Germinal center (tissue), 1 donor: ENCODE measurements around the gene SCRT2.
"Not testable (repeated sequence)": the region's sequence is repeated elsewhere in the genome, so short reads cannot be mapped to it uniquely, and the experiment has no call there.

ENCODE experiments used
- DNase-seq: peaks from one replicate; pipeline ENCODE4 v3.0.0; 2012; ENCODE audit warnings: mixed read lengths, low spot score

SCRT2 gene

GRCh38 chr20:653110-653589 is 22.5 kb downstream of the SCRT2 start, which contains the start of gene SRXN1:
Gene SRXN1 (minus strand): TSS chr20:653200. CDS start chr20:653185, 15 bp downstream.
- DNase-seq = peak; percentile 78

DNA sequence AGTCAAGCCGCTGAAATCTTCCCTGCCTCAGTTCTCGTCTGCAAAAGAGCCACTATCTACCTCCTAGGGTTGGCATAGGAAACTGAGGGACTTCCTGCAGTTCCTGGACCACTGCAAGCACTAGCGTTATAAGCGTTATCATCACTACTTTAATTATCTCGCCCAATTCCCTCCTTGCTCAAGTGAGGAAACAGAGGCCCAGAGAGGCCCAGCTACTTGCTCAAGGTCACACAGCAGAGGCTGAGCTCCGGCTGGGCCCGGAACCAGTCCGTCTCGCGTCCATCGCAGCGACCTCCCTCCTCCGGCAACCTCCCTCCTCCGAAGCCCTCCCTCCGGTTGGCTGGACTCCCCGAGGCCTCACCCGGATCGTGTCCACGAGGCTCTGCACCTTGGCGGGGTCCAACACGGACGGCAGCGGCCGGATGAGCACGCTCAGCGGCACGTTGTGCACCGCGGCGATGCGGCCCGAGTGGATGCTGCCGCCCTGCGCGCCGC is 22.9 kb downstream of the SCRT2 start:
- DNase-seq = no peak

DNA sequence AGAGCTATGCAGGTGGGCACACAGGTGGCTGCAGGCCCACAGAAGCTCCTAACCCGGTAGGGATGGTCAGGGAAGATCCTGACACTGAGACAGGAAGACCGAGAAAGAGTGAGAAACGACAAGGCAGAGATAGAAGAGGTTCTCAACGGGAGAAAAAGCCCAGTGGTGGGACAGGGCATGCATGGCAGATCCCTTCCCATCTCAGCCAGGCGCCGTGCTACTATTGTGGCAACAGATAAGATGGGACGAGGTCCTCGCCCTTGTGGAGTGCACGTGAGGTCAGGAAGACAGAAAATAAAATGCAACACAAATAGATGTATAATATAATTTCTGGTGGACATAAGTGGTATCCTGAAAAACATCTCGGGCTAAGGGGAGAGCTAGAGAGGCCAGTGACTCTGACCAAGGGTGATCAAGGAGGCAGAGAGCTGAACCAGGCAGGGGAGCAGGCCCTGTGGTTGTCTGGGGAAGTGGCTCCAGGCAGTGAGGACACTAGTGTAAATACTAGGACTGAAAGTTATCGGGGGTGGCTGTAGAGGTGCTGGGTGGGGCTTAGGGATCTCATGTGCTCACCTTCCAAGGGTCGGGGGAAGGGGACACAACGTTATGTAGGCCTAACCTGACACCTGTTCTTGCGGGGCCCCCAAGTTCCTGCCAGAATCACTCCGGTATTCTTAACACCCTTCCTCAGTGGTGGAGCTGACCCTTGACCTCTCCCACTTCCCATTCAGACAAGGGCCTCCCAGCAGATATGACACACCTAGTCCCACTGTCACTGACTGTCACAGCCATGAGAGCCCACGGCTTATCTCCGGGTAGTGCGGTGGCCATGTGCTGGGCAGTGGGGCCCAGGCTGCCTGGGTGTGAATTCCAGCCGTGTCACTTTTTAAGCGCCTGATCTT is 23.6 kb downstream of the SCRT2 start:
- no peak for DNase-seq

DNA sequence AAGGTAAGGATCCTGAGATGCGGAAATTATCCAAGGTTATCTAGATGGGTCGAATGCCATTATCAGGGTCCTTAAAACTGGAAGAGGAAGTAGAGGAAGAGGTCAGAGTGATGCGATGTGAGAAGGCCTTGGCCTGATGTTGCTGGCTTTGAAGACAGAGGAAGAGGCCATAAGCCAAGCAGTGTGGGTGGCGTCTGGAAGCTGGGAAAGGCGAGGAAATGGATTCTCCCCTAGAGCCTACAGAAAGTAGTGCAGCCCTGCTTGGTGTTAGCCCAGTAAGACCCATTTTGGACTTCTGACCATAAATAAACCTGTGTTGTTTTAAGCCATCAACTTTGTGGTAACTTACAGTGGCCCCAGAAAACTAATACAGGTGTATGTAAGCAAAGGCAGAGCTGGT is 24.6 kb downstream of the SCRT2 start:
- DNase-seq = no peak

DNA sequence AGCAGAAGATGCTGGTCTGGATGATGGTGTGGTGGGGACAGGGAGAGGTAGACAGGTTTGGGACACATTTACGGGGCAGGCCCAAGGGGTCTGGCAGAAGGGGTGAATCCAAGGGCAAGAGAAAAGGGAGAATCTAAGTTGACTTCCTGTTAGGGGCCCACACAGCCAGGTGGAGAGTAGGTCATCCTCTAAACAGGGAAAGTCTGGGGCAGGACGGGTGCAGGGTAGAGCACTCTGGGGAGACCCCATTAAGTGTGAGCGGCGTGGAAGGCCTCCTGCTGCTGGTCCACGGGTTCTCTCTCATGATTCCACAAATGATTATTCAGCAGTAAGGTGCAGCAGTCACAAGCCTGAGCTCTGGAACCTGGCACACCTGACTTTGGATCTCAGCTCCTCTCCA is 25.3 kb downstream of the SCRT2 start:
- no peak for DNase-seq

- DNase-seq = no peak
Measured at GRCh38 chr20:647479-648019, 28.1 kb downstream of the SCRT2 start.

- no peak for DNase-seq
Measured at GRCh38 chr20:646868-647233, 28.8 kb downstream of the SCRT2 start.

DNA sequence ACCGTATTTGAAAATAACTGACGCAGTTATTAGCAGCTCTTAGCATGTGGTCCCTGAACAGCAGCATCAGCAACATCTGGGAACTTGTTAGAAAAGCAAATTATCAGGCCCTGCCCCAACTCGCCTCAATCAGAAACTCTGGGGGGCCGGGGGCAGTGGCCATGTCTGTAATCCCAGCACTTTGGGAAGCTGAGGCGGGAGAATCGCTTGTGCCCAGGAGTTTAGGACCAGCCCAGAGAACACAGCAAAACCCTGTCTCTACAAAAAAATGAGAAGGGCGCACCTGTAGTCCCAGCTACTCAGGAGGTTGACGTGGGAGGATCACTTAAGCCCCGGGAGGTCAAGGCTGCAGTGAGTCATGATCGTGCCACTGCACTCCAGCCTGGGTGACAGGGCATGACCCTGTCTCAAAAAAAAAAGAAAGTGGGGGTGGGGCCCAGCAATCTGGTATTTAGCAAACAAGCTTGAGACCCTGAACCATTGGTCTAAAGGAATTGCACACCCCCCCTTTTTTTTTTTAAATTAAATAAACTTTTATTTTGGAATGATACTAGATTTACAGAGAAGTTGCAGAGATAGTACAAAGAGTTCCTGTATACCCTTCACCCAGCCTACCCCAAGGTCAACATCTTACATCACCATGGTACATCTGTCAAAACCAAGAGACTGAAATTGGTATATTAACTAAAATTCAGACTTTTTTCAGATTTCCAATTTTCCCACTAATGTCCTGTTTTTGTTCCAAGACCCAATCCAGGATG is 29.3 kb downstream of the SCRT2 start:
- DNase-seq = no peak

- peak; percentile 87 for DNase-seq
Measured at GRCh38 chr20:645318-646106, 30.1 kb downstream of the SCRT2 start.

DNA sequence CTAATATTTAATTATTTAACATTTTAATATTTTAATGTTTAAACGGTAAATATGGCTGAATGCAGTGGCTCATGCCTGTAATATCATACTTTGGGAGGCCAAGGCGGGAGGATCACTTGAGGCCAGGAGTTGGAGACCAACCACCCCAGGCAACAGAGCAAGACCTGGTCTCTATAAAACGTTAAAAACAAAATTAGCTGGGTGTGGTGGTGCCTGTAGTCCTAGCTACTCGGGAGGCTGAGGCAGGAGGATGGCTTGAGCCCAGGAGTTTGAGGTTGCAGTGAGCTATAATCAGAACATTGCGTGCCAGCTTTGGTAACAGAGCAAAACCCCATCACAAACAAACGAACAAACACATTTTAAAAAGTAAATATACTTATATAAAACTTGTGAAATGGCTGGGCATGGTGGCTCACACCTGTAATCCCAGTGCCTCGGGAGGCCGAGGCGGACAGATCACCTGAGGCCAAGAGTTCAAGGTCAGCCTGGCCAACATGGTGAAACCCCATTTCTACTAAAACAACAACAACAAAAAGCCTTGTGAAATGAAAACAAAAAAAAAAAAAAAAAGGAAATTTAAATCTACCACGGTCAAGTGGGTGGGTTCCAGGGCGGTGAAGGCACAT is 30.8 kb downstream of the SCRT2 start:
- DNase-seq = no peak

- DNase-seq = no peak
Measured at GRCh38 chr20:642398-643174, 33.0 kb downstream of the SCRT2 start.

GRCh38 chr20:642013-642397 is 33.6 kb downstream of the SCRT2 start:
- not testable (repeated sequence) for DNase-seq

- no peak for DNase-seq
Measured at GRCh38 chr20:641516-641875, 34.1 kb downstream of the SCRT2 start.

- no peak for DNase-seq
Measured at GRCh38 chr20:640674-641515, 34.7 kb downstream of the SCRT2 start.

GRCh38 chr20:638579-638978 is 37.0 kb downstream of the SCRT2 start:
- no peak for DNase-seq

GRCh38 chr20:637559-637958 is 38.0 kb downstream of the SCRT2 start:
- DNase-seq = no peak

DNA sequence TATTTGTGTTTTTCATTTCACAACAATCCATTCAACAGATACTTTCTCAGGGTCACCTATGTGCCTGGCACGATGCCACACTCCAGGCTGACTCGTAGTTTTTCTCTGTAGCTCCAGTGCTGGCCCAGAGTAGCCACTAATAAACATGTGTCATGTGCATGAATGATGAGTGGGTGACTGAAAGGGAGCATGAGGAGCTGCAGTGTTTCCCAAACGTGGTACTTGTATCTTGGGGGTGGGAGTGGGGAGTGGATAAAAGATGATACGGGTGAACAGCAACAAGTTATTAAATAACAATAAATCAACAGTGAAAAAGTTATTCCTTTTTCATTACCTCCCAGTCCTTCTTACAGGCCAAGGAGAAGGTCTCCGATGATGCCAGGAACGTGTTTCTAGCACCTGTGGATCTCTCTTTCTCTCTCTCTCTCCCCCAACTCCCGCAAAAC is 39.7 kb downstream of the SCRT2 start:
- DNase-seq = no peak

- DNase-seq = no peak
Measured at GRCh38 chr20:635028-635892, 40.3 kb downstream of the SCRT2 start.
